Measurements from ENCODE around the gene NPAS3. TPM values are rescaled to one million over a fixed set of nuclear protein-coding genes. Genes with fewer than 3 reads are reported as not detected.
A peak's percentile ranks its signal among the peaks of the same experiment; 100 is the strongest.

The NPAS3 gene
- polyA plus RNA-seq, 1 donor, result 1.0 TPM

DNA sequence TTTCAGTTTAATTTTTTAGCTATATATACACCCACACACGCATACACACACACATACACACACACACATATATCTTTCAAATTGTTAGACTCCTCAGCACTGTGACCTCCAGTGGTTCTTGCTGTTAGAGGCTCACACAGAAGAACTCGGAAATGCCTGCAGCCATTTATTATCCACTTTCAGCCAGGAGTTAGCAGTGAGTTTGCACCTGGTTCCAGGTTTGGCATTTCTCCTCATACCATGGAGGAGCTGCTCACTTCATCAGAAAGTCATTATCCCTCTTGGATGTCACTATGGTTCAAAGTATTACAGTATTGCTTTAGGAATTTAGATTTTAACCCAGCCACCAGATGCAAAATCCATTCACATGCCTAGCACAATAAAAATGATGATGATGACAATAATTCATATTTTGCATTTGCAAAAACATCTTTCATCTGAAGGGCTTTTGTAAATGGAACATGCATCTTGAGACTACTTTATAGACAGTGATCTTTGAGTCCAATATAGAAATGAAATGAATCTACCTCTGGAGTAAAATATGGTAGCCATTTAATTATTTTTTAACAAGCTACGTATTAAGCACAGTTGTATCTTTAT lies 42.3 kb downstream of the NPAS3 start:
- H3K27me3 ChIP-seq (ENCODE audit: control insufficient read depth, insufficient read depth, low read length), result no peaks in the 10 kb centered on the region
- H3K36me3 ChIP-seq (ENCODE audit: control insufficient read depth, insufficient read depth, low read length), result no peaks in the 10 kb centered on the region
- DNase-seq, result no peak
- no peak overlapping the region for H3K27ac ChIP-seq (ENCODE audit: low read length)
- 100% methylated on average over 2 of the region's 3 CpGs for WGBS (ENCODE audit: insufficient coverage, low lambda C conversion rate)
- no peaks in the 10 kb centered on the region for H3K9me3 ChIP-seq (ENCODE audit: control insufficient read depth, low read depth, low read length)
- no peak overlapping the region for H3K4me3 ChIP-seq (ENCODE audit: low read length)
- no peaks in the 10 kb centered on the region for H3K4me1 ChIP-seq (ENCODE audit: control insufficient read depth, insufficient read depth, low read length)

DNA sequence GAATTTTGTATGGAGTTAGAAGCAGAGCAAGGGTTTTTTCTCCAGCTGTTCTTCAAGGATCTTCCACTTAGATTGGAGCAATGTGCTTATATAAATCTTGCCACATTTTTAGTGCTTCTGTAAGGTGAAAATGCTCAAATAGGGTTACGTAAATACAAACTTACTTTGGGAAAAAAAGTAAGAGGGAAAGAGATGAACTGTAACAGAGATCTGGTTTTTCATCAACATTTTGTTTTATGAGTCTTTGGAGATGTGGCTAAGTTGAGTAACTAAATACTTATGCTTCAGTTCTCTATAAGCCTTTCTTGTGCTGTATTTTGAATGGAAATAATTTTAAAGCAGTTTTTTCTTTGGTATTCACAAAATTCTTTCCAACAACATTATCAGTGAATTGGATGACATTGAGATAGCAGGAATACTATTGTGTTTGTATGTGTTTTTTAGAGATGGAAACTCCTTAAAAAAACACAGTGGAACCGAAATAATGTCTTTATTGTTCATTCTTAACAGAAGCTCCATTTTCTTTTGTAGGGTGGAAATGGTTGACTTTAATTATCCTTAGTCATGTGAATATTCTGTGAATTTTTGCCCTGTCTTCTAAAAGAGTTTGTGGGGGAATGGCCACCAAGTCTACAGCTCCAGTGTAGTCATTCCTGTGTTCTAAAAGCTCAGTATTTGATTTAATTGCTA lies 45.7 kb downstream of the NPAS3 start:
- 100% methylated on average over 2 of the region's 2 CpGs for WGBS (ENCODE audit: insufficient coverage, low lambda C conversion rate)
- H3K4me3 ChIP-seq (ENCODE audit: low read length), result no peak overlapping the region

DNA sequence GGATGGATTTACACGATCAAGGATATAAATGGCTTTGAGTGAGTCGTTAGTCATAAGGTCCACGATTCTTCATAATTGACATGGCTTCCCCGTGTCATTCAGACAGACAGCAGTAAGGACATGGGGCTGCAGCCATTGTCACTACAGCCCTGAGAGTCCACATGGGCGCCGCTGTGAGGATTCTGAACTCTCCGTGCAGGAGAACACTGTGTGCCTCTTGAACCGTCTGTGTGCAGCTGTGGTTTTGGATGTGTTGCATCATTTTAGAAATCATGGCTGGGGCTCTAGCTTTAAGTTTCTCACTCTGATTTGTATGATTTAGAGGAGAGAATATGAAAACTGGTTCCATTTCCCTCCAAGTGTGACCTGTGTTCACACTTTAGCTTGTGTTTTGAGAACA lies 47.2 kb downstream of the NPAS3 start:
- Histone ChIP-seq H3K4me3 (ENCODE audit: low read length) (no peak overlapping the region), H3K27ac (ENCODE audit: low read length) (no peak overlapping the region), H3K4me1 (ENCODE audit: control insufficient read depth, insufficient read depth, low read length) (no peaks in the 10 kb centered on the region), H3K36me3 (ENCODE audit: control insufficient read depth, insufficient read depth, low read length) (no peaks in the 10 kb centered on the region), H3K27me3 (ENCODE audit: control insufficient read depth, insufficient read depth, low read length) (no peaks in the 10 kb centered on the region), H3K9me3 (ENCODE audit: control insufficient read depth, low read depth, low read length) (no peaks in the 10 kb centered on the region)
- peak in 1 of 2 donors; percentile 3 for DNase-seq
- no CpG with 5 or more reads among the region's 8 CpGs for WGBS (ENCODE audit: insufficient coverage, low lambda C conversion rate)

More for the DNA sequence above, 45.7 kb downstream of the NPAS3 start:
- Histone ChIP-seq H3K4me1 (ENCODE audit: control insufficient read depth, insufficient read depth, low read length) (no peaks in the 10 kb centered on the region), H3K27me3 (ENCODE audit: control insufficient read depth, insufficient read depth, low read length) (no peaks in the 10 kb centered on the region), H3K36me3 (ENCODE audit: control insufficient read depth, insufficient read depth, low read length) (no peaks in the 10 kb centered on the region), H3K27ac (ENCODE audit: low read length) (no peak overlapping the region), H3K9me3 (ENCODE audit: control insufficient read depth, low read depth, low read length) (no peaks in the 10 kb centered on the region)
- DNase-seq, result no peak

DNA sequence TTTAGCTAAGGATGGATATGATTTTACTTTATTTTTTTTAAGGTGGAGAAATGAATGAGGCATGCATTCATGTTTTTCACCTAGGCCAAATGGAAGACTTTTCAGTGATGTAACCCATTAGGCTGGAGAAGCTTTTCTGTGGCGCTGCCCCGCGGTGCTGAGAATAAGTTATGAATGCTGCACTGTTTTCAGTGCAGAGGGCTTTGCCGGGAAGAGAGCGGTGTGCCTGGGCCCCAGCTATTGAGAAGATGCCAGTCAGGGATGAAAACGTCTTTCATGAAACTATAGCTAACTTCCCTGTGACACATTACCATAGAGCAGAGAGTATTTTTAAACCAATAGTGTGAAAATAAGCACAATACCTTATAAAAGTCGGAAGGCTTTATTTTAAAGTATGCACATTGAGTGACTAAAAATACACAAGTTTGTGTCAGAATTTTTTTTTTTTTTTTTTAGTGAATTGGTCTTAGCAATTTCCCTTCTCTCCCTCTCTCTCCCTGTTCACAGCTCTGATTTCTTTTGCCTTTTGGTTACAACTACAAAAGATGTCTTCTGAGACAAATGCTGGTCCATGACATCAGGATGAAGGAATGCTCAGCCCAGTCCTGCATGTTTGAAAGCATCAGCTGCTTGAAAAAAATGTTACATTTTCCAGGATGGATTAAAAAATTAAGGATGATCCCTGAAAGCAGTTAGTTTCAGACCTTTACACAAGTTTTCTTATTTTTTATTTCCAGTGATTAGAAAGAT lies 48.3 kb downstream of the NPAS3 start:
- H3K4me3 ChIP-seq (ENCODE audit: low read length), result no peak overlapping the region
- DNase-seq, result no peak
- no peak overlapping the region for H3K27ac ChIP-seq (ENCODE audit: low read length)
- H3K4me1 ChIP-seq (ENCODE audit: control insufficient read depth, insufficient read depth, low read length), result no peaks in the 10 kb centered on the region
- no peaks in the 10 kb centered on the region for H3K27me3 ChIP-seq (ENCODE audit: control insufficient read depth, insufficient read depth, low read length)
- H3K9me3 ChIP-seq (ENCODE audit: control insufficient read depth, low read depth, low read length), result no peaks in the 10 kb centered on the region
- 67% methylated on average over 1 of the region's 7 CpGs for WGBS (ENCODE audit: insufficient coverage, low lambda C conversion rate)
- no peaks in the 10 kb centered on the region for H3K36me3 ChIP-seq (ENCODE audit: control insufficient read depth, insufficient read depth, low read length)

DNA sequence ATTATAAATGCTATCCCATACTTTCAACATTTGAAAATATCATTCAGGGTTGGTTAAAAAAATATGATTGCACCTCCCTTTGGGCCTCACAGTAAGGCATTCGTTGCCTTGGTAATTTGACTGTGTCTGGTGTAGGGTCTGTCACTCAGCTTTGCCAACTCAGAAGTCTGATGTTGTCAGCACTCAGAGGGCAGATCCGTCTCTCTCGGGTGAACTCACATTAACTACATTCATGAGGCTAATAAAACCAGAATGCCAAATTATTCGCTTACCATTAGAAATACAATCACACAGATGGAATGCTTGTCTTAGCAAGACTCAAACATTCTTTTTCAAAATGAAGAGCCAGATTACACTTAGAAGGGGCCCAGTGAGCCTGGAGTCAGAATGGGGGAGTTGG lies 53.0 kb downstream of the NPAS3 start:
- H3K4me1 ChIP-seq (ENCODE audit: control insufficient read depth, insufficient read depth, low read length), result no peaks in the 10 kb centered on the region
- no peak overlapping the region for H3K4me3 ChIP-seq (ENCODE audit: low read length)
- H3K27ac ChIP-seq (ENCODE audit: low read length), result no peak overlapping the region
- no peaks in the 10 kb centered on the region for H3K36me3 ChIP-seq (ENCODE audit: control insufficient read depth, insufficient read depth, low read length)
- no peak for DNase-seq
- no peaks in the 10 kb centered on the region for H3K27me3 ChIP-seq (ENCODE audit: control insufficient read depth, insufficient read depth, low read length)
- 100% methylated on average over 1 of the region's 4 CpGs for WGBS (ENCODE audit: insufficient coverage, low lambda C conversion rate)
- H3K9me3 ChIP-seq (ENCODE audit: control insufficient read depth, low read depth, low read length), result no peaks in the 10 kb centered on the region

DNA sequence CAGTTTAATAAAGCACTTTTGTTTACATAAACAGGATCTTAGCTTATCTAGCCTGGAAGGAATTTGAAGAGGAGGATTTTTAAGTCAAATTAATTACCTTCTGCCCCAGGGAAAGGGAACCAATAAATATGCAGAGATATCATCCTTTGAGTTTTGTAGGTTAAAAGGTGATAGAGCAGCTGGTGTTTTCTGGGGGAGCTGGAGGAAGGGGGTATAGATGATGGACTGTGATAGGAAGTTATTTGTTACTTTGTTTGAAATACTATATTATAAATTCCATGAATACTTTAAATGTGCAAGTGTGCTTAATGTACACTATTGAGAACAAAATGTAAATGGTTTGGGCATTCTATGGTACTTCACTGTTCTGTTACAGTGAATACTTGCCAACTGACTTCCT lies 55.2 kb downstream of the NPAS3 start:
- Histone ChIP-seq H3K36me3 (ENCODE audit: control insufficient read depth, insufficient read depth, low read length) (no peaks in the 10 kb centered on the region), H3K27me3 (ENCODE audit: control insufficient read depth, insufficient read depth, low read length) (no peaks in the 10 kb centered on the region), H3K9me3 (ENCODE audit: control insufficient read depth, low read depth, low read length) (no peaks in the 10 kb centered on the region), H3K27ac (ENCODE audit: low read length) (no peak overlapping the region), H3K4me3 (ENCODE audit: low read length) (no peak overlapping the region), H3K4me1 (ENCODE audit: control insufficient read depth, insufficient read depth, low read length) (no peaks in the 10 kb centered on the region)
- DNase-seq, result no peak

DNA sequence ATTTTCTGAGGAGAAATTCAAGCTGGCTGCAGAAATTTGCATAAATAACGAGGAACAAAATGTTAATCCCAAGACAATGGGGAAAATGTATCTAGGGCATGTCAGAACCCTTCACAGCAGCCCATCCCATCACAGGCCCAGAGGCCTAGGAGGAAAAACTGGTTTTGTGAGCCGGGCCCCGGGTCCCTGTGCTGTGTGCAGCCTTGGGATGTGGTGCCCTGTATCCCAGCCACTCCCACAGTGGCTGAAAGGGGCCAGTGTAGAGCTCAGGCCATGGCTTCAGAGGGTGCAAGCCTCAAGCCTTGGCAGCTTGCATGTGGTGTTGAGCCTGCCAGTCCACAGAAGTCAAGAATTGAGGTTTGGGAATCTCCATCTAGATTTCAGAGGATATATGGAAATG lies 57.7 kb downstream of the NPAS3 start:
- no peak for DNase-seq
- Histone ChIP-seq H3K36me3 (ENCODE audit: control insufficient read depth, insufficient read depth, low read length) (no peaks in the 10 kb centered on the region), H3K27ac (ENCODE audit: low read length) (no peak overlapping the region), H3K4me1 (ENCODE audit: control insufficient read depth, insufficient read depth, low read length) (no peaks in the 10 kb centered on the region), H3K27me3 (ENCODE audit: control insufficient read depth, insufficient read depth, low read length) (no peaks in the 10 kb centered on the region), H3K9me3 (ENCODE audit: control insufficient read depth, low read depth, low read length) (no peaks in the 10 kb centered on the region), H3K4me3 (ENCODE audit: low read length) (no peak overlapping the region)
- WGBS (ENCODE audit: insufficient coverage, low lambda C conversion rate), result no CpG with 5 or more reads among the region's 3 CpGs

DNA sequence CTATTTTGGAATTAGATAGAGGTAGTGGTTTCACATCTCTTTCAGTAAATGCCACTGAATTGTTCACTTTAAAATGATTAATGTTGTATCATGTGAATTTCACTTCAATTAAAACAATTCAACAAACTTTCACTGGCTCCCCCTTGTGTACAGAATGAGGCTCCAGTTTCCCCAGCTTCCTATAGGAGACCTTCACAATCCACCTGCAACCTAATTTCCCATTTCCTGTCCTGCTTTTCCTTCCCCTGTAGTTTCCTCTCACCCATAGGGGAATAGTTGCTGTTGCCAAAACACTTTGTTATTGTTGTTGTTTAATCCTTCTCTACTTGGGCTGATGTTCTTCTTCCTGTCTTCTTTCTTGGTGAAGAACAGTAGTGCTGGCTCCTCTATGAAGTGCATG lies 59.8 kb downstream of the NPAS3 start:
- Histone ChIP-seq H3K27me3 (ENCODE audit: control insufficient read depth, insufficient read depth, low read length) (no peaks in the 10 kb centered on the region), H3K4me3 (ENCODE audit: low read length) (no peak overlapping the region), H3K9me3 (ENCODE audit: control insufficient read depth, low read depth, low read length) (no peaks in the 10 kb centered on the region), H3K27ac (ENCODE audit: low read length) (no peak overlapping the region), H3K4me1 (ENCODE audit: control insufficient read depth, insufficient read depth, low read length) (no peaks in the 10 kb centered on the region), H3K36me3 (ENCODE audit: control insufficient read depth, insufficient read depth, low read length) (no peaks in the 10 kb centered on the region)
- DNase-seq, result no peak

DNA sequence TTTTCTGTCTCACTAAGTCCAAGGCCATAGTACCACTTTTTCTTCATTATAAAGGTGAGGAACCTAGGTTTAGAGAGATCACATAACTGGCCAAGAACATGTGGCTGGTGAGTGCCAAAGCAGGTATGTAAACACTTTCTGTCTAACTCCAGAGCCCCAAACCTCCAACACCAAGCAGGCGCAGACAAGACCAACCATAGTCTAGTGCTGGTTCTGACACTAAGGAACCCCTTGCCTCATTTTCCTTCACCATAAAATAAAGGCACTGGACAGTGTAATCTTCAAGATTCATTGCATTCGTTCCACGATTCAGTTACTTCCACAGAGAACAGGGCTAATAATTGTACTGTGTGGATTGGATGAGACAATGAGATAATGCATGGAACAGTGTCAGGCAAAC lies 71.0 kb downstream of the NPAS3 start:
- no peak overlapping the region for H3K4me3 ChIP-seq (ENCODE audit: low read length)
- no peaks in the 10 kb centered on the region for H3K4me1 ChIP-seq (ENCODE audit: control insufficient read depth, insufficient read depth, low read length)
- H3K27ac ChIP-seq (ENCODE audit: low read length), result no peak overlapping the region
- H3K27me3 ChIP-seq (ENCODE audit: control insufficient read depth, insufficient read depth, low read length), result no peaks in the 10 kb centered on the region
- 70% methylated on average over 2 of the region's 3 CpGs for WGBS (ENCODE audit: insufficient coverage, low lambda C conversion rate)
- no peaks in the 10 kb centered on the region for H3K9me3 ChIP-seq (ENCODE audit: control insufficient read depth, low read depth, low read length)
- no peak for DNase-seq
- no peaks in the 10 kb centered on the region for H3K36me3 ChIP-seq (ENCODE audit: control insufficient read depth, insufficient read depth, low read length)

DNA sequence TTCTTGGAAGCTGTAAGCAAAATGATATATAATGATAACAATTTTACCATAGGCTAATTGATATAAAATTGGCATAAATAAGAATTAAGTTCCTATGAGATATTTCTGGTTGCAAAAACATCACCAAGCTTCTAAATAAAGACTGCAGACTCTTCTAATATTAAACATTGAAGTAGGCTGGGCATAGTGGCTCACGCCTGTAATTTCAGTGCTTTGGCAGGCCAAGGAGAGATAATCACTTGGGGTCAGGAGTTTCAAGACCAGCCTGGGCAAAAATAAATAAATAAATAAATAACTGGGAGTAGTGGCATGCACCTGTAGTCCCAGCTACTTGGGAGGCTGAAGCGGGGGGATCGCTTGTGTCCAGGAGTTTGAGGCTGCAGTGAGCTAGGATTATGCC lies 71.8 kb downstream of the NPAS3 start:
- no peaks in the 10 kb centered on the region for H3K4me1 ChIP-seq (ENCODE audit: control insufficient read depth, insufficient read depth, low read length)
- H3K36me3 ChIP-seq (ENCODE audit: control insufficient read depth, insufficient read depth, low read length), result no peaks in the 10 kb centered on the region
- no CpG with 5 or more reads among the region's 3 CpGs for WGBS (ENCODE audit: insufficient coverage, low lambda C conversion rate)
- no peaks in the 10 kb centered on the region for H3K9me3 ChIP-seq (ENCODE audit: control insufficient read depth, low read depth, low read length)
- no peak for DNase-seq
- H3K27ac ChIP-seq (ENCODE audit: low read length), result no peak overlapping the region
- H3K27me3 ChIP-seq (ENCODE audit: control insufficient read depth, insufficient read depth, low read length), result no peaks in the 10 kb centered on the region
- no peak overlapping the region for H3K4me3 ChIP-seq (ENCODE audit: low read length)

DNA sequence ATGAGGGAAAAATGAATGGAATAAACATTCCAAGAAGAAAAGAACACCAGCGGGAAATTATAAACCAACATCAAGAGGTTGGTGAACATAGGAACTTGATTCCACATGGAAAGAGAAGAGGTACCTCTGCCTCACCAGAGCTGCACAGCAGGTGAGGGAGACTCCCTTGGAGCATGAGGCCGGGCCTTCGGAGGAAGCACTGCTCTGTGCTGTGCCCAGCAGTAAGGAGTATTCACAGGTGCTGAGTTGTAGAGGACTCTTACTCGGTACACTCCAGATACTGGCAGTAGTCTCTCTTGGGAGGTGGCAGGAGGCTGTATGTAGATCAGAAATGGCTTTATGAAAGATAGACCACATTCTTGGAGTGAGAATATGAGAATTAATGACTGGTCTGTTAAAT lies 76.0 kb downstream of the NPAS3 start:
- Histone ChIP-seq H3K9me3 (ENCODE audit: control insufficient read depth, low read depth, low read length) (no peaks in the 10 kb centered on the region), H3K4me1 (ENCODE audit: control insufficient read depth, insufficient read depth, low read length) (no peaks in the 10 kb centered on the region), H3K36me3 (ENCODE audit: control insufficient read depth, insufficient read depth, low read length) (no peaks in the 10 kb centered on the region), H3K27ac (ENCODE audit: low read length) (no peak overlapping the region), H3K27me3 (ENCODE audit: control insufficient read depth, insufficient read depth, low read length) (no peaks in the 10 kb centered on the region), H3K4me3 (ENCODE audit: low read length) (no peak overlapping the region)
- whole genome bisulfite sequencing (ENCODE audit: insufficient coverage, low lambda C conversion rate), result 100% methylated on average over 1 of the region's 4 CpGs
- no peak for DNase-seq
